Upper lobe of right lung (tissue), 1 donor: ENCODE data around the gene TMEM121B. TPM values are rescaled to one million over a fixed set of nuclear protein-coding genes. Genes with fewer than 3 reads are reported as not detected.

Experiments
- ATAC-seq: fragments of 200-7000 bp; cut with Tn5 transposase; one replicate; pipeline ENCODE4 v1.9.1; 2020; ENCODE audit warnings: mild to moderate bottlenecking, moderate library complexity
- DNase-seq: peaks from one replicate; pipeline ENCODE4 v3.0.0-alpha.2; 2020
- H3K27ac ChIP-seq: fragments of 200-600 bp; one replicate; pipeline ENCODE4 v1.8.0; 2022
- H3K27me3 ChIP-seq: fragments of 200-600 bp; one replicate; pipeline ENCODE4 v1.8.0; 2022; ENCODE audit warnings: mild to moderate bottlenecking
- H3K36me3 ChIP-seq: fragments of 200-600 bp; one replicate; pipeline ENCODE4 v1.8.0; 2022
- H3K4me1 ChIP-seq: fragments of 200-600 bp; one replicate; pipeline ENCODE4 v1.8.0; 2022
- H3K4me3 ChIP-seq: fragments of 200-600 bp; one replicate; pipeline ENCODE4 v1.8.0; 2022; ENCODE audit warnings: mild to moderate bottlenecking
- H3K9me3 ChIP-seq: fragments of 200-600 bp; one replicate; pipeline ENCODE4 v1.8.0; 2022
- CTCF ChIP-seq: fragments of 200-600 bp; IDR thresholded peaks from one replicate; pipeline ENCODE4 v1.8.0; 2022; ENCODE audit warnings: antibody characterized with exemption
- intact Hi-C: fragments of 100-400 bp; cut with DNase I; formaldehyde crosslinking; loops from one replicate; pipeline ENCODE4 v1.11.0; 2022
- total RNA-seq: library from RNA; stranded (reverse); fragmentation: NEBNext Ultra II Directional; extraction: Animal tissue kit (Norgen Biotek cat#: 25700); gene quantifications from one replicate; pipeline ENCODE4 v1.2.1, GENCODE V29; 2021
- donor health status: DM: no; HTN: yes; CAD: no; lungs with severe emphysema.

Gene TMEM121B
- total RNA-seq, 1 donor from 2014 or later: 2.1 TPM

- Histone ChIP-seq H3K9me3 (no peaks in the 10 kb centered on the region), H3K4me1 (no peaks in the 10 kb centered on the region), H3K27me3 (no peaks in the 10 kb centered on the region), H3K27ac (no peak overlapping the region), H3K36me3 (peaks cover 66% of the 10 kb centered on the region), H3K4me3 (no peak overlapping the region)
- intact Hi-C loops: no loop called here
- DNase-seq: no peak
- TF ChIP-seq CTCF: no peak
- ATAC-seq: no peak
These were observed 21.9 kb upstream of the TMEM121B start for GRCh38 chr22:17143101-17143500.

- Histone ChIP-seq H3K36me3 (peaks cover 77% of the 10 kb centered on the region), H3K9me3 (no peaks in the 10 kb centered on the region), H3K4me3 (no peak overlapping the region), H3K4me1 (no peaks in the 10 kb centered on the region), H3K27me3 (no peaks in the 10 kb centered on the region), H3K27ac (no peak overlapping the region)
- no peak for DNase-seq
- TF ChIP-seq CTCF: no peak
- peak; percentile 74 for ATAC-seq
- intact Hi-C loops: no loop called here
These were observed 19.9 kb upstream of the TMEM121B start for GRCh38 chr22:17140826-17141766.

GRCh38 chr22:17140022-17140421 lies 18.9 kb upstream of the TMEM121B start:
- Histone ChIP-seq H3K4me1 (no peaks in the 10 kb centered on the region), H3K27me3 (no peaks in the 10 kb centered on the region), H3K27ac (no peak overlapping the region), H3K4me3 (no peak overlapping the region), H3K9me3 (no peaks in the 10 kb centered on the region), H3K36me3 (peaks cover 75% of the 10 kb centered on the region)
- DNase-seq (no peak), ATAC-seq (no peak)
- intact Hi-C loops: no loop called here
- no peak for TF ChIP-seq CTCF

- no peak for ATAC-seq
- peaks cover 62% of the 10 kb centered on the region for H3K36me3 ChIP-seq
- TF ChIP-seq CTCF: no peak
- H3K27ac ChIP-seq: no peak overlapping the region
- H3K9me3 ChIP-seq: no peaks in the 10 kb centered on the region
- H3K4me1 ChIP-seq: no peaks in the 10 kb centered on the region
- H3K4me3 ChIP-seq: no peak overlapping the region
- DNase-seq: no peak
- intact Hi-C loops: no loop called here
- no peaks in the 10 kb centered on the region for H3K27me3 ChIP-seq
These were observed 17.4 kb upstream of the TMEM121B start for GRCh38 chr22:17138513-17138912.

- Histone ChIP-seq H3K4me3 (no peak overlapping the region), H3K4me1 (no peaks in the 10 kb centered on the region), H3K9me3 (no peaks in the 10 kb centered on the region), H3K36me3 (peaks cover 57% of the 10 kb centered on the region), H3K27me3 (no peaks in the 10 kb centered on the region), H3K27ac (no peak overlapping the region)
- TF ChIP-seq CTCF: no peak
- DNase-seq (no peak), ATAC-seq (no peak)
- intact Hi-C loops: no loop called here
These were observed 16.8 kb upstream of the TMEM121B start for GRCh38 chr22:17137861-17138425.
